ENCODE measurements around the gene COQ9.
"Not testable (repeated sequence)": the region's sequence is repeated elsewhere in the genome, so short reads cannot be mapped to it uniquely, and the experiment has no call there.

COQ9 gene

GRCh38 chr16:57427824-57428223 is 19.5 kb upstream of the COQ9 start:
- no peak for DNase-seq

DNA sequence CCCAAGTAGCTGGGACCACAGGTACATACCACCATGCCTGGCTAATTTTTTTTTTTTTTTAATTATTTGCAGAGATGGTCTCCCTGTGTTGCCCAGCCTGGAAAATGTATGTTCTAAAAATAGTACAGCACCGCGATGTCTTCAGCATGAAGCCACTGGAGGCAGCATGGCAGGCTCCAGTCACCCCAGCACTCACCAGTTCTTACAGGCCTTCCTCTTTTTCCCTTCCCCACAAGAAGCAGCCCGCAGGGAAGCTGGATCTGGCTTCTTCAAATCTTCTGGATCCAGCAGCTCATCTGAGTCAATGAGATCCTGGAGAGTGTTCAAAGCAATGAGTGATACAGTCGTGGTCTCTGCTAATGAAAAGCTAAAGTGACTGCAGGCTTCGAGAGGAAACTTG is 16.3 kb upstream of the COQ9 start:
- no peak for DNase-seq

DNA sequence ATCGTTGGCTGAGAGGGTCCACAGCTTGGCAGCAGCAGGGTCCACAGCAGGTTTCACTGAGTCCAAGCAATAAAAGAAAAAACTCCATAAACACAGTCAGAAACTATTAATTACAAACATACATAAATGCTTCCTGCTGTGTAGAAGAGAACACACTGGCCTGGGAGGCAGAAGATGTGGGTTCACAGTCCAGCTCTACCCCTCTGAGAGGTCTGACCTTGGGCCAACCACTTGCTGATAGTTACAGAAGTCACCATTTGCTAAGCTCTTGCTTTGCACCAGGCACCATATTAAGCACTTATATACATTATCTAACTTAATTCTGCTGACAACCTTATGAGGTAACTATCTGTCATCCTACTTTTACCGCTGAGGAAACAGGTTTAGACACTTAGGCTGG is 14.8 kb upstream of the COQ9 start:
- DNase-seq = no peak

GRCh38 chr16:57432989-57433388 is 14.3 kb upstream of the COQ9 start:
- DNase-seq = no peak

- no peak for DNase-seq
Measured at GRCh38 chr16:57434003-57434402, 13.3 kb upstream of the COQ9 start.

DNA sequence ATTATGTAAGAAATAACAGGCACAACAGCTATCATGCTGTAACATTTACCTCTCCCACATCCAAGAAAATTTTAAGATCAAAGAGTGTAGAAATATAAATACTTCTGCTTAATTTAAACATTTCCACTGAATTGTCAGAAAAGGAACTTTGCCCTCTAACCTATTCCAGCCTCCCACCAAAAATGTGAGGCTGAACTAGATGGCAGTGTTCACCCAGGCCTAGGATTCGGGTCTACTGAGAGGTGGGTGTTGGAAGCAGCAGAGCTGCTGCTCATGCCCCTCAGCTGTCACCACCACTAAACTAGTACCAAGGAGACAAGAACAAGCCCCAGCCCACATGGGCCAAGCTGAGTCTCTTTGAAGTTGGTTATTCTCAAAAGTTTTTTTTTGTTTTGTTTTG is 11.4 kb upstream of the COQ9 start:
- DNase-seq = no peak

- DNase-seq = not testable (repeated sequence)
Measured at GRCh38 chr16:57439947-57440346, 7.3 kb upstream of the COQ9 start.

DNA sequence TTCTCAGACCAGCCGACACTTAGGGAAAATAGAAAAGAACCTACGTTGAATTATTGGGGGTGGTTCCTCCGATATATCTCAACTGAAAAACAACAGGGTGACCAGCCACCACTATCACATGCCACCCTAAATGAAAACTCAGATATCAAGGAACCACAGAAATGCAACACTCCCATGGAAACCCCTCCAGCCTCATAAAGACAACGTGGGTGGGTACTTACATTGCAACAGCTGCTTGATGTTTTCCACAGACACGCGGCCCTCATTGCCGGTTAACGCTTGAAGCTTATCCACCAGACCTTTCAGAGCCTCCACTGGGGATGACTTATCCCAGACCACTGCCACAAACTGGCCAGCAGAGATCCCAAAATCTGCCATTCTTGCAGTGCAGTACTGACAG is 6.7 kb upstream of the COQ9 start:
- DNase-seq = not testable (repeated sequence)

- DNase-seq = no peak
Measured at GRCh38 chr16:57444711-57445110, 2.6 kb upstream of the COQ9 start.

- no peak for DNase-seq
Measured at GRCh38 chr16:57445510-57445909, 1.8 kb upstream of the COQ9 start.

DNA sequence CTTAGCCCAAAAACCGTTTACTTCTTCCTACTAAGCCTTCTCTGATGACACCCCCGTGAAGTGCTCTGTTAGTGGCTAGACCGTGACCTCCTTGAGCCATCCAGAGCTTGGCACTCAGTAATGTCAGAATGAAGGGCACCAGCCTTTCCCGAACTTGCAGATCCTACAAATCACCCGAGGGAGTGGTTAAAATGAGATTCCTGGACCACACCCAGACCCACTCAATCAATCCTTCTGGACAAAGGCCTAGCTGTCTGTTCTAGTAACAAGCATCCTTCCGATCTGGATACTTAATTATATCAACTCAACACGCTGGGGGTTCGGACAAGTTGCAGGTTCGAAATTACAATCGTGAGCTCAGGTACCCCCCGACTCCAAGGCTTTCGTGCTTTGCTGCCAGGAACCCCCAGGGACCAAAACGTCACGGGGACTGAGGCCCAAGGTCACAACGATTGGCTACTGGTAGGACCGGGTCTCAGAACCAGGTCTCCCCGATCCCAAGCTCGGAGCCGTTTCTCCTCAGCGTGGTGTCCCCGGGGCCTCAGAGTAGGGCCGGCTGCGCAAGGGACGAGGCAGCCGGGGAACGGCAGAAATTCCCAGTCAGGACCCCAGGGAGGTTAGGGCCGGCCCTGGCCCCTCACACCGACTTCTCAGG is 621 bp upstream of the COQ9 start:
- peak in 2 of 5 donors; percentile 11 to 31 for DNase-seq

- DNase-seq = no peak
Measured at GRCh38 chr16:57452021-57452420, 4.7 kb downstream of the COQ9 start.

DNA sequence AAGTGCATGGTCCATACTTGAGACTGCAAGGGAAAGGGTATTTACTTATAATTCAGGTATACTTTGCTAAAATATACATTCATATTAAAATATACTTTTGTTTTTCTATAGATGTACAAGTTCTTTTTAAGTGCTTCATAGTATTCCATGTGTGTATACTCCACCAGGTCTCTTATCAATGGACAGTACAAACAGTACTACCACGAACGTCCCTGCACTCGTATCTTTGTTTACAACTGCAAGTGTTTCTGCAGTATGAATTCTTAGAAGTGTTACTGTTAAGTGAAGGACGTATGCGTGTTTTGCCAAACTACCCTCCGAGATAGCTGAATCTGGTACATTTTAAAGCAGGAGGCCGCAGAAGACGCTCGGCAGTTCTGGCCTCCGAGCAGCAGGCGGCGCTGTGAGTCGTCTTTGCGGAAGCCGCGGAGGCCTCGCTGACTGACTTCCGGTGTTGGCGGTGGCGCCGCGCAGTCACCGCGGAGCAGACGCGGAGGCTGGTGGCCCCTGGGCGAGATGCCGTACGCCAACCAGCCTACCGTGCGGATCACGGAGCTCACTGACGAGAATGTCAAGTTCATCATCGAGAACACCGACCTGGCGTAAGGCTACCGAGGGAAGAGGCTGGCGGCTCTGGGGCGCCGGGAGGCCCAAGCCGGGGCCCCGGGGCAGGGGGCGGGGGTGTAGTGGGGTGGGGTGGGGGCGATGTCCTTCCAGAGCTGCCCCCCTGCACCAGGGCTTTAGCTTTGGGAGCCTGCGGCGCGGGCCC is 15.1 kb downstream of the COQ9 start, which contains the start of gene POLR2C:
Gene POLR2C (plus strand): TSS at position 471 of the 769 bp plus-strand sequence. CDS start 46 bp downstream, at position 517.
- DNase-seq = peak; percentile 81 to 92 (median 87)

DNA sequence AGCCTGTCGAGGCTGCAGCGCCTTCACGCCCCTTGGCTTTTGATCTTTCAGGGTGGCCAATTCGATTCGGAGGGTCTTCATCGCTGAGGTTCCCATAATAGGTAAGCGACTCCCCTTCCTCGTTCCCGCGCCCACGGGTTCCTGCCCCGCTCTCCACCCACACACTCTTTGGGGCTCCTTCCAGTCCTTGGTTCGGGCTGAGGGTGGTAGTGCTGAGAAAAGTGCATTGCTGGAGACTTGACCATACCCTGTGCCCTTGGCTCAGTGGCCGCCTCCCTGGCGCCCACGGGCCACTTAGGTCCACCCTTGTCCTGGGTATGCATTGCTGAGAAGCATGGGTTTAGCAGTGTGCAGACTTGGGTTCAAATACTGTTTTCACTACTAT is 15.7 kb downstream of the COQ9 start:
- DNase-seq = no peak

GRCh38 chr16:57464523-57464922 is 17.2 kb downstream of the COQ9 start:
- DNase-seq = no peak

GRCh38 chr16:57468346-57468745 is 21.1 kb downstream of the COQ9 start:
- no peak for DNase-seq

GRCh38 chr16:57469046-57469445 is 21.8 kb downstream of the COQ9 start:
- no peak for DNase-seq

DNA sequence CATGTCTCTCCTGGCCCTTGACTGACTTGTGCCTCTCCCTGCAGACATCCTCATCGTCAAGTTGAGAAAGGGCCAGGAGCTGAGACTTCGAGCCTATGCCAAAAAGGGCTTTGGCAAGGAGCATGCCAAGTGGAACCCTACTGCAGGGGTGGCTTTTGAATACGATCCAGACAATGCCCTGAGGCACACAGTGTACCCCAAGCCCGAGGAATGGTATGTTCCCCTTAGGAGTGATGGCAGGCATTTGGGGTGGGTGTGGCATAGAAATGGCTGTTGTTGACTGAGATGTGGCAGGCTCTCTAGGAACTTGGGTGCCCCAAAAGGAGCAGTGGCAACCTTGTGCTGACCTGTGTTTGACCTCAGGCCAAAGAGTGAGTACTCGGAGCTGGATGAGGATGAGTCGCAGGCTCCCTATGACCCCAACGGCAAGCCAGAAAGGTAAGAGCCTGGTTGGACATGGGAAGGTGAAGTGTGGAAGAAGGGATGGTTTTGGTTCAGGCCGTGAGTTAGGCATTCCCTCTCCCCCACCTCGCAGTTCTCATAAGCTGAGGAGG is 22.7 kb downstream of the COQ9 start:
- DNase-seq = peak in 1 of 5 donors; percentile 0

- DNase-seq = no peak
Measured at GRCh38 chr16:57470711-57471110, 23.4 kb downstream of the COQ9 start.

GRCh38 chr16:57471209-57471608 is 23.9 kb downstream of the COQ9 start:
- no peak for DNase-seq

DNA sequence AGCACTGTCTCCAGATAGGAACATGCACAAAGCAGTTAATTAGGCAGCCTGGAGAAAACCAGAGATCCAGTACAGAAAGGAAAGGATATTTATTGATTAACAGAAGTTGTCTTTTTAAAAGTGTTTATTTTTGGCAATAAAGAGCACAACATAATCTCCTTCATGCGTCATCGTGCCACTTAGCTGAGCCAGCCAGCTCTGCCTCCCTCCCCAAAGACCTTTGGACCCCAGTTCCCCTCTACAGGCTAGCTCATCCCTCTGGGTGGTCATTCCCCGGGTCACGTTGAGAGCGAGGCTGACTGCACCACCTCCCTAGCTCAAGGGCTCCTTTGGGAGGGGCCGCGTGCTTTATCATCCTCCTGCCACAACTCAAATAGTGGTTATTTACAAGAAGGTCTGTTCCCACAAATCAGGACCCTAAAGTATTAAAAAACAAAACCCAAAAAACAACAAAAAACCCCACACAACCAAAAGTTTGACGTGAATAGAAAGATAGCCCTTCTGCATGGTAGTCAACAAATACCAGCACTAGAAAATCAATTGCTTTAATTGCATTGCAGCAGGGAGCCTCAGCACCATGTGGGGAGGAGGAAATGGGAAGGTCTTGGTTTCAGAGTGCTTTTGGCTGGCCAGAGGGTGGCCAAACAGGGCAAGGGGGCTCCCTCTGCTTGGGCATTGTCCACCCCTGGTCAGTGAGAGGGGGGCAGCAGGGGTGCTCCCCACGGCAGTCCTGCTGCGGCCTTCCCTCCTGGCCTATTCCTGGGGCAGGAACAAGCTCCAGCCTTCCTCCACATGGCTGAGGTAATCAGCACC is 24.8 kb downstream of the COQ9 start:
- no peak for DNase-seq

GRCh38 chr16:57472665-57473060 is 25.4 kb downstream of the COQ9 start:
- DNase-seq = no peak

DNA sequence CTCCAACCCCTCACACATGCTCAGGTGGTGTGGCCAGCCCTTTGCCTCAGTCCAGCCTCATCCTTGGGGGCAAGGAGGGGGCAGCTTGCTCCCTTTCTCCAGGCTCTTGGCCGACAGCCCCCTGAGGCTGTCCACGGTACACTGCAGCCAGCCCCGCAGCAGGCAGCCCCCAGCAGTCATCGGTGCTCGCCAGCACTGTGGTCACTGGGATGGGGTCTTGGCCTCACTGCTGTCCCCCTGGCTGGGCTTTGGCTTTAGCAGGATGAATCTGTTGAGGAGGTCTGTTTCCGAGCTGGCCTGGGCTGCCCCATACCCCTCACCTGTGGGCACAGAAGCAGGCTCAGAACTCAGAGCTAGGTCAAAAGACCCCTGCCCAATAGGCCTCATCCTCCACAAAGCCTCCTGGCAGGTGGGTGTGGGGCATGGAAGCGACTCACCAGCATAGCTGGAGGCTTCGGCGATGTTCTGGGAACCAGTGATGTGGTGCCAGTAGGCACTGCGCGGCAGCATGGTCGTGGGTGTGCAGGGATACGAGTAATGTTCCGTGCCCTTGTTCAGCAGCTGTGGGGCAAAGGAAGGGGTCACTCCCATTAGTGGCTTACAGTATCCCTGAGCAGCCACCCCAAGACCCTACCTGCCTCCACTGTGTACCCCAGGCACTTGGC is 26.0 kb downstream of the COQ9 start:
- no peak for DNase-seq

Data from T-helper 1 cell (primary cell).